ENCODE measurements around the gene DSPP.

DSPP gene

GRCh38 chr4:87608229-87608628 lies at the start of gene DSPP:
DSPP (plus strand) TSS chr4:87608529; CDS start chr4:87610909, 2,380 bp downstream.
- no peak for ATAC-seq
- TF ChIP-seq ESRRG (CRISPR knock-in tag; IDR thresholded peaks at IDR 0.05): no peak
- no peak for TF ChIP-seq CREB5 (CRISPR knock-in tag; IDR thresholded peaks at IDR 0.05; ENCODE audit: low read depth)
- TF ChIP-seq CSRNP3 (CRISPR knock-in tag; IDR thresholded peaks at IDR 0.05): no peak
- TF ChIP-seq CSDC2 (CRISPR knock-in tag; IDR thresholded peaks at IDR 0.05): no peak
- TF ChIP-seq TOX (CRISPR knock-in tag; IDR thresholded peaks at IDR 0.05; ENCODE audit: borderline replicate concordance): no peak
- no peak for TF ChIP-seq ZFP30 (CRISPR knock-in tag; IDR thresholded peaks at IDR 0.05)
- TF ChIP-seq PATZ1 (CRISPR knock-in tag; IDR thresholded peaks at IDR 0.05; ENCODE audit: borderline replicate concordance): no peak
- TF ChIP-seq RARB (CRISPR knock-in tag; IDR thresholded peaks at IDR 0.05): no peak
- no peak for TF ChIP-seq PPARA (CRISPR knock-in tag; IDR thresholded peaks at IDR 0.05; ENCODE audit: borderline replicate concordance)
- no peak for TF ChIP-seq ISL1 (CRISPR knock-in tag; IDR thresholded peaks at IDR 0.05)
- TF ChIP-seq POU6F1 (CRISPR knock-in tag; IDR thresholded peaks at IDR 0.05; ENCODE audit: borderline replicate concordance, low read depth): no peak
- no peak for TF ChIP-seq OSR1 (CRISPR knock-in tag; IDR thresholded peaks at IDR 0.05)
- TF ChIP-seq SNAI2 (CRISPR knock-in tag; IDR thresholded peaks at IDR 0.05): no peak
- no peak for TF ChIP-seq ZNF8 (CRISPR knock-in tag; IDR thresholded peaks at IDR 0.05)
- TF ChIP-seq ZNF565 (CRISPR knock-in tag; conservative IDR thresholded peaks at IDR 0.05; ENCODE audit: low read depth): no peak
- TF ChIP-seq BACH2 (CRISPR knock-in tag; IDR thresholded peaks at IDR 0.05; ENCODE audit: borderline replicate concordance): no peak

- no peak; the same call in 1 of the 3 replicates for ATAC-seq
- TF ChIP-seq CSRNP3 (CRISPR knock-in tag; IDR thresholded peaks at IDR 0.05) (no peak), GLIS3 (CRISPR knock-in tag; IDR thresholded peaks at IDR 0.05) (no peak)
Observed at GRCh38 chr4:87559090-87559837, 49.1 kb upstream of the DSPP start.

- ATAC-seq: no peak
- TF ChIP-seq ZNF8 (CRISPR knock-in tag; IDR thresholded peaks at IDR 0.05): no peak
- no peak for TF ChIP-seq PPARA (CRISPR knock-in tag; IDR thresholded peaks at IDR 0.05; ENCODE audit: borderline replicate concordance)
- no peak for TF ChIP-seq ZFP30 (CRISPR knock-in tag; IDR thresholded peaks at IDR 0.05)
- no peak for TF ChIP-seq TSHZ2 (CRISPR knock-in tag; IDR thresholded peaks at IDR 0.05)
- no peak for TF ChIP-seq OSR1 (CRISPR knock-in tag; IDR thresholded peaks at IDR 0.05)
- no peak for TF ChIP-seq ARNTL (CRISPR knock-in tag; IDR thresholded peaks at IDR 0.05; ENCODE audit: borderline replicate concordance, low read depth)
- no peak for TF ChIP-seq TOX (CRISPR knock-in tag; IDR thresholded peaks at IDR 0.05; ENCODE audit: borderline replicate concordance)
- TF ChIP-seq ZFP3 (CRISPR knock-in tag; IDR thresholded peaks at IDR 0.05): no peak
Observed at GRCh38 chr4:87560802-87561201, 47.5 kb upstream of the DSPP start.

All from SK-N-SH treated with all-trans-retinoic acid at 6 μM for 48 hours (cell line).